HG02678 (cell line): ENCODE measurements around the gene MEF2D.

Experiments used
- ATAC-seq: cut with Tn5 transposase; IDR thresholded peaks from one replicate; pipeline ENCODE4 v1.9.1; 2021; ENCODE audit warnings: mild to moderate bottlenecking, moderate library complexity; ENCODE audit not compliant: unreplicated experiment

MEF2D gene

GRCh38 chr1:156448134-156448967 is 52.2 kb downstream of the MEF2D start:
- ATAC-seq, result no peak

GRCh38 chr1:156445789-156446263 is 54.7 kb downstream of the MEF2D start:
- no peak for ATAC-seq

DNA sequence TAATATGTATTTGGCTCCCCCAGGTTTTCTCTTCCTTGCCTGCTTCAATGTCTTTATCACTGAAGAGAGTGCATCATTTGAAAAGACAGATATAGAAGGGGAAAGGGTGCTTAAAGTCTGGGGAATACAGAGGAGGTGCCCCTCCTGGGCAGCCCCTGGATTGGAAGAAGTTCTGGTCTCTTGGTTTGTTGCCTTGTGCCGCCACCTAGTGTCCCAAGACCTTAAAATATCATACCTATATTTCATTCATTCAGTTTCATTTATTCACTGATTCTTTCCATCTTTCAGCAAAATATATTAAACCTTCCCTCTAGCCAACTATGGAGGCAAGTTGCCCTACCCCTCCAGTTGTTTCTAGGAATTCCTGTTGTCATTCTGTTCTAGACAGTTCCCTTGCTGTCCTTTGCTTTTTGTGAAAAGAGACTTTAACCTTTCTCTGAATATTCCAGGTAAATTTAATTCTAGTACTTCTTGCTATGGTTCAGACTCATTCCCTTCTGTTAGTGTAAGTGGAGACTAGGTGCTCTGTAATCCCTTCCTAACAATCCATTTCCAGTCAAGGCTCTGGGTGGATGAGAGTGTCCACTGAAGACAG is 56.1 kb downstream of the MEF2D start:
- ATAC-seq, result no peak

DNA sequence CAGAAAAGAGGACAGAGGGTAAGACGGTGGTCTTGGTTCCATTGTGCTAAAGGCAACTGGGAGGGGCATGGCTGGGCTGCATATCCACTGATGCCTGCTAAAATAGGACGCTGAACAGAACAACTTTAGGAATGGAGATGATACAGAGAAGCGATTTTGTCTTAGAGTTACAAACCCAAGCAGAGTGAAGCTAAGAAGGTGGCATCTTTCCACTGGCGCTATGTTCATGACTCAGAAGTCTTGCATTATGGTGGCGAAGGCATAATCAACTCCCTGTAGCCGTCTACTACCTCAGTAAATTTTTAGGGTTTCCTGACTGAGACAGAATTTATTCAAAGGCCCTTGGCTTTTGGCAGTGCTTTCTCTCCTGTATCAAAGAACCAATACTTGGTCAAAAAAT is 57.3 kb downstream of the MEF2D start:
- no peak for ATAC-seq

- ATAC-seq, result no peak
Measured at GRCh38 chr1:156440654-156441437, 59.7 kb downstream of the MEF2D start.

- no peak for ATAC-seq
Measured at GRCh38 chr1:156439777-156440183, 60.8 kb downstream of the MEF2D start.

DNA sequence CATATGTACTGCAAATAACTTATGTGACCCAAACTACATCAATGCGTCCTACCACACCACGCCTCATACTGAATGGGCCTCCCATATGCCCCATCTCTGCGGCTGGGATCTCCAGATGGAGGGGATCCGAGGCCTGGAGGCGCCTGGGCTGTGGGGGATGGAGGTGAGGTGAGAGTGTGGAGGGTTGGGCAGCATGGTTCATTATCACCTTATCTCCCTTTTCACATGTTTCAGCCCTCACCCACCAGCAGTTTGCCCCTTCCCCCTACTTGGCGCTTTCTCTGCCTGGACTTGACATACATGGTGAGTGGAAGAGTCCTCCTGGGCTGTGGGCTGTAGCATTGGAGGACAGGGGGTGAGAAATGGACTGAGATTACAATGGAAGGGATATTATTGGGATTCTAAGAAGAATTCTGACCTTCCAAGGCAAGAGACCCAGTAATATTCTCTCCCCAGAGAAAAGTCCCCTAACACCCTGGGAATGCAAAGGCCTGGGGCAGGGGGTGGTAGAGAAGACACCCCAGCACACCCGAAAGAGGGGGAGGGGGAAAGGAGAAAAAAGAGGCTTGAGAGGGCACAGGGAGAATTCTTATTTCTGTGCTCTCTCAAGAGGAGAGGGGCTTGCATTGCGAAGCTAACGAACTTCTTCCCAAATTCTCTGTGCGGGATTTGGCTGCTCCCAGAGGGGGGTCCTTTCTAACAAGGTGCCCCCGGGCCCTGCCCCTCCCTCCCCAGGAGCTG is 61.4 kb downstream of the MEF2D start:
- no peak for ATAC-seq

DNA sequence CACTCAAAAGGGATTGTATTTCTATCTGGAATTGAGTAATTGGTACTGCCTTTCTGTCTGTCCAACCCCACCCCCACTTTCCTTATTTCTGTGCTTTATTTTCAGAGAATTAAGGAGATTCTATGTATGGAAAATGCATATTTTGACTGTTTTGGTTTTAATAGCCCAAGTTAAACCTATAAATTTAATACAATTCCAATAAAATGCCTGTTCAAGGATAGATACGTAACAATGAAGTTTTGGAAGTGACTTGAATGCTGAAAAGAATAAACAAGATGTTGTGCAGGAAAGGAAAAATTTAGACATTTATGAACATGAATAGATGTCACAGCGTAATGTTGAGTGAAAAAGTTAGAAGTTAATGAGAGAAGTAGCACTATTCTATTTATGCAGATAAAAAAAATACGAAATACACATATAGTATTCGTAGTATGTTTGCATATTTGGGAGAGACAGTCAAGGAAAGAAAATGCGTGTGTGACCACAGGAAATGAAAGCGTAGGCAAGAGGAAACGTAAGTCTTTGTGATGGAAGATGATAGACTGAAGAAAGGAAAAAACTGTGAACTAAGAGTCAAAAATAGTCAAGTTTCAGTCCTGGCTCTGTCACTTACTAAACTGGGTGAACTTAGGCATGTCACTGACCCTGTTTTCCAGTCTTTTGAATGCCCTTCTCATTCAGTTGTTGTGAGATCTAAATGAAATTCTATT is 62.1 kb downstream of the MEF2D start:
- no peak for ATAC-seq

DNA sequence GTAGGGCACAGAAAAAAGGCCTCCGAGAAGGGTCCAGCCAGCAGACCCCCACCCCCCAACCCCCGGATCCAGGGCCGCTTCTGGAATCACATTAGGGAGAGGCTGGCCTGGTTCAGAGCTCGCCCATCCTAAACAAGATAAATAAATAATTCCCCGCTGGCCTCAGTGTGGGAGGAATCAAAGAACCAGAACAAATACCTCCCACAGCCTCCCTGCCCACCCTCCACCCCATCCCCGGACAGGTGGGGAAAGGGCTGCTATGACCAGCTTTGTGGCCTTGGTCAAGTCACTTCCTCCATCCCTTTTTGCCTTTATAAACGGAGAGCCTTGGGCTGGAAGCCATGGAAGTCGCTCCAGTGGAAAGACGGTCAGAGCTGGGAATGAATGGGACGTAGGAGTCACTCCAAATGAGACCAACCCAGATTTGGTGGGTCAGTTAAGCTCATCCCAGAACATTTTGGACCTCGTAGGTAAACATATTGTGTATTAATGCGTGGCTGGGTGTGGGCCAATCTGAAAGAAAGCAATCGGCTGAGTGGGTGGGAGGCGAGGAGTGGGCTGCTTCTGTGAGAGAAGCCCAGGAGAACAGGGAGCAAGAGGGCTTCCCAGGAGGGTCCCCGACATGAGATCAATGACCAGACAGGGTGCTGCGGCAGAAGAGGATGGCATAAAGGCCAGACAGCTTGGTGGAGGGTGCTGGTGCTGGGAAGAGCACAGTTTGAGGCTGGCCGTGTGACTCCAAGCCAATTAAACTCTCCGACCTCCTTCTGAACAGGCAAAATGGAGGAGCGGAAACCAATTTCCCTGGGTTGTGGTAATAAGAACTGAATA is 63.3 kb downstream of the MEF2D start:
- ATAC-seq, result no peak

DNA sequence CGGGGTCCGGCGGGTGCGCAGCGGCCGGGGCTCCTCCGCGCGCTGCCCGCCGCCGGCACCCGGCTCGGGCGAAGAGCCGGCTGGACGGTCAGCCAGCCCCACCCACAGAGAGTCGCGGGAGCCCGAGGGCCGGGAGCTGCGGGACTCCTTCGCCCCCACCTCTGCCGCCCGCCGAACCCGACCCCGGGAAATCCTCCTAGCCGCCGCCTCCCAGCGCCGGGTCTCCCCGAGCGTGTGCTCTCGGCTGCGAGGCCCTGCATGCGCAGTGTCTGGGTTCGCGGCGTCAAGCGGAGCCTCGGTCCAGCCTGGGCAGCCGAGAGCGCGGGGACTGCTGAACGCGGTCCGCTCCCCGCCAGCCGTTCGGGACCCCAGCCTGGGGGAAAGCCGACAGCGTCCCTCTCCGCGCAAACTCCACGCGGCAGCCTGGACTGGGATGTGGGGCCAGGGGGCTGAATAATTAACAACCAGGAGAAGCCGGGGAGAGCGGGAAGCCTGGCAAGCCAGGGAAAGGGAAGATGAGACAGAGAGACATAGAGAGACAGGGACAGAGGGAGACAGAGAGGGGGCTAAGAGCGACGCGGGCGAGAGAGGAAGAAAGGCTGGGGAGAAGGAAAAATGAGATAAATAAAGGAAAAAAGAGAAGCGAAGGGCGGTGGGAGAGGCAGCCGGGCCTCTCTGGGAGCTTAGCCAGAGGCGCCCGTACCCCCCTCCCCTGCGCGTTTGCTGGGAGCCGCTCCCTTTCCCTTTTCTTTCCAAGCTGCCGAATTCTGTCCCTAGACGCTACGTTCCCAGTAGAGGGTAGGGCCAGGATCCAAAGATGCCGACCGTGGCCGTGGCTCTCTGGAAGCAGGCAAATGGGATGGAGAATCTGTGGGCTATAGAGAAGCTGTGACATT is 64.2 kb downstream of the MEF2D start:
- no peak for ATAC-seq

DNA sequence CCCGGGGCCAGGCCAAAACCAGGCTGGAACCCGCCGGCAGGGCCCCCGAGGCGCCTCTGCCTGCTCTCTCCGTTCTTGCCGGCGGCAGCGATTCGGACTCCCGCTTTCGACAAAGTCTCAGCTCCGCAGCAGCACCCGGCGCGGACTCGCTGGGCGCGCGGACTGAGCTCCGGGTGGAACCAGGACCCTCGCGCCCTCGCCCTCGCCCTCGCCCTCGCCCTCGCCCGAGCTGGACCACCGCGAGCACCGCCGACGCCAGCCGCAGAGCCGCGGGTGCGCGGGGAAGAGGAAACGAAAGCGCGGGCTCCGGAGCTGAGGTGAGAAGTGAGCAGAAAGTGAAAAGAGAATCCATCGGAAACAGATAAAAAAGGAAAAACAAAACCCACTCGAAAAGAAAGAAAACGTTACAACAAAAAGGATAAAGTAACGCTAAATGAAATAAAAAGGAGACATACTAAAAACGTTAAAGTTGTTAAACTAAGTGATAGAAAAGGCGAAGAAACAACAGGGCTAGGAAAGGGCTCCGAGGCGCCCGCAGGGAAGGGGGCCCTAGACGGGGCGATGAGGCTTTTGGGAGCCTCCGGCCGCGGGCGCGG is 64.9 kb downstream of the MEF2D start:
- no peak for ATAC-seq

DNA sequence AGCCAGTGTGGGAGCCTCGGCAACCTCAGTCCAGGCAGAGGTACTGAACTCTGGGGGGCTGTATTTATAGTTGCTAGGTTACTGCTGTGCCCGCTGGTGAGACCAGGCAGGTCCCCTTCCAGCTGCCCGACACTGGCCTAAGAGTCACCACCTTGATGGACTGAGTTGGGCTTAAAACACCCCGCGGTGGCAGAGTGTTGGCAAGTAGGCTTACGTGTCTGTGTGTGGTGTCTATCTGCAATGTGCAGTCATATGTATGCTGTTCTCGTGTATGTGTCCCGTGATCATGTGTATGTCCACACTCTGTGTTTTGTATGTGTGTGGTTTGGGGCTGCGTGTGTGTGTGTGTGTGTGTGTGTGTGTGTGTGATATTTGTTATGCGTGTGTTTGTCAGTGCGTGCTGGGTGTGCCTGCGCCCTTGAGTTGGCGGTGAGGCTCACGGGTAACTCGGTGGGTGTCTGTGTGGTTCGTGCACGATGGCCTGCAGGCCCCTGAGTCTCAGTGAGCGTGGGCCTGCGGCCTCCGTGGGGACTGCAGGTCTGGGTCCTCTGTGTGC is 65.5 kb downstream of the MEF2D start:
- no peak for ATAC-seq

- ATAC-seq, result no peak
Measured at GRCh38 chr1:156433602-156434001, 67.0 kb downstream of the MEF2D start.

GRCh38 chr1:156433032-156433431 is 67.5 kb downstream of the MEF2D start:
- no peak for ATAC-seq

DNA sequence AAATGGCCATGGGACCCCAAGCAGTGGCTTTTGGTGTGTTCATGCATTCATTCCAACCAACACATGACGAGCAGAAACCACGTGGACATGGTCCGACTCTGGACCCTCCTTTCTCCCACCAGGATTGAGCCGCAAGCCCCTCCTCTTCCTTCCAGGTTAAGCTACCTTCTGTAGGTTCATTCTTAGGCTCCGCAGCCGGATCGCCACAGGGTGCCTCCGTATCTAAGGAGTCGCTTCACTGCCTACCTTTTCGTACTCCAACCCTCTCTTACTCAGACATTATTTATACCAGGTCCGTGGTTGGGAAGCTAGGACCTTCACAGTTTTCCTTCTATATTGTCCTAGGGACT is 67.9 kb downstream of the MEF2D start:
- no peak for ATAC-seq

- no peak for ATAC-seq
Measured at GRCh38 chr1:156431769-156432668, 68.6 kb downstream of the MEF2D start.

GRCh38 chr1:156431366-156431765 is 69.2 kb downstream of the MEF2D start:
- no peak for ATAC-seq
